Heart left ventricle (tissue), 13 donors: ENCODE data around the gene SLC2A5.
A peak's percentile ranks its signal among the peaks of the same experiment; 100 is the strongest.

ENCODE experiments used
- CTCF ChIP-seq, 12 donors: fragments of 200-600 bp; sonication (generic) in 4 of 12; IDR thresholded peaks; one replicate each; pipeline versions ENCODE4 v1.5.0 to v1.8.0; 2018 to 2022; ENCODE audit warnings: antibody characterized with exemption in 12 of 12, mild to moderate bottlenecking in 5 of 12
- POLR2A ChIP-seq, 2 donors: fragments of 450-650 bp; IDR thresholded peaks; one replicate each; pipeline ENCODE4 v1.6.1; 2017; ENCODE audit warnings: antibody characterized with exemption in 2 of 2, mild to moderate bottlenecking in 2 of 2, moderate library complexity in 2 of 2
- donor health status: ischemic (EF 13 %, LVEDD 7.1; RV severe dilation, severe dysfunction).
- donor health status: DM: no; HTN: yes; CAD: no.
- donor health status: DM: no; HTN: no; CAD: no.
- donor health status: ischemic (EF 25% LVEDD 6.9; RV normal size, moderate dysfunction).
- donor health status: ischemic (EF 25% LVEDD 5.7; RV mildly dilated, moderate dysfunction).
- donor health status: ischemic (EF 35%, LVEDD 5.7; RV mildly dilated, moderate dysfunction).
- donor health status: nonischemic (EF 11% LVEDD 7.7; RV severe dilation, severe dysfunction).
- donor health status: DM: yes; HTN: yes; CAD: no.
- donor health status: PGD.
- donor health status: ischemic (EF 29% LVEDD 5.4; RV normal size, mild dysfunction).
- donor health status: nonischemic (EF 23%, LVEDD 6.1; RV moderate dilation, normal function).

GRCh38 chr1:9004700-9005394, 64.6 kb downstream of the SLC2A5 start:
- TF ChIP-seq CTCF (IDR thresholded peaks at IDR 0.05) (peak; percentile 90 to 97 (median 93)), POLR2A (IDR thresholded peaks at IDR 0.05) (no peak)
